Body of pancreas (tissue), 4 donors: Measurements from ENCODE around the gene NELFE.
"Not testable (repeated sequence)": the region's sequence is repeated elsewhere in the genome, so short reads cannot be mapped to it uniquely, and the experiment has no call there.

Experiments used
- CTCF ChIP-seq, 7 experiments: fragments of 450-650 bp in 4 of 7; fragments of 200-600 bp in 3 of 7; sonication (generic) in 3 of 7; IDR thresholded peaks; one replicate each; pipeline ENCODE4 v1.5.1; 2016 to 2019; ENCODE audit warnings: antibody characterized with exemption in 7 of 7
- POLR2A ChIP-seq, 3 donors: fragments of 450-650 bp; IDR thresholded peaks; one replicate each; pipeline ENCODE4 v1.6.1; 2016; ENCODE audit warnings: antibody characterized with exemption in 3 of 3, mild to moderate bottlenecking in 2 of 3

GRCh38 chr6:31981744-31982143 lies 23.0 kb upstream of the NELFE start, which contains the start of gene C4A:
- TF ChIP-seq CTCF, POLR2A (IDR thresholded peaks at IDR 0.05): not testable (repeated sequence)
